CD4-positive, alpha-beta T cell treated with Interleukin-6 for 4 hours (primary cell): ENCODE data around the gene DTNBP1.
"Not testable (repeated sequence)": the region's sequence is repeated elsewhere in the genome, so short reads cannot be mapped to it uniquely, and the experiment has no call there.

Source experiments
- DNase-seq: peaks from one replicate; pipeline ENCODE4 v3.0.0-alpha.2; 2020; ENCODE audit warnings: mixed read lengths

Gene DTNBP1

GRCh38 chr6:15666896-15667295, 4.1 kb upstream of the DTNBP1 start:
- not testable (repeated sequence) for DNase-seq

DNA sequence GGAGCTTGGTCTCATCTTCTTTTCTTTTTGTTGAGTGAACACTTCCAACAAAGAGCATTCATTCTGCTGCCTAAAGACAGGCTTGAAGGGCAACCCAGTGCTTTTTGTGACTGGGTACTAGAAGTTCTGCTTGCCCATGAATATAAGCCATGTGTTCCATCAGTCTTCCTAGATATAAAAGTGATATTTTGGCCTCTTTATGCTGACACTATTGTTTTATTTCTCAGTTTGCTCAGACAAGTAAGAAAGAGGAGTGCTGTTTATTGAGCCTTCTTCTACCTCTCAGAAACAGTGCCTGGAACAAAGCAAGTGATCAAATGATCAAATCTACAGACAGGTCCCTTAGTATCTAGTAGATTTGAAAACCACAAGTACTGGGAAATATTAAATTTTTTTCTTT, 2.4 kb upstream of the DTNBP1 start:
- no peak for DNase-seq

- DNase-seq: no peak
These were observed 473 bp upstream of the DTNBP1 start for GRCh38 chr6:15663130-15663871.

- peak; percentile 4 for DNase-seq
These were observed 939 bp downstream of the DTNBP1 start for GRCh38 chr6:15661853-15662325.

DNA sequence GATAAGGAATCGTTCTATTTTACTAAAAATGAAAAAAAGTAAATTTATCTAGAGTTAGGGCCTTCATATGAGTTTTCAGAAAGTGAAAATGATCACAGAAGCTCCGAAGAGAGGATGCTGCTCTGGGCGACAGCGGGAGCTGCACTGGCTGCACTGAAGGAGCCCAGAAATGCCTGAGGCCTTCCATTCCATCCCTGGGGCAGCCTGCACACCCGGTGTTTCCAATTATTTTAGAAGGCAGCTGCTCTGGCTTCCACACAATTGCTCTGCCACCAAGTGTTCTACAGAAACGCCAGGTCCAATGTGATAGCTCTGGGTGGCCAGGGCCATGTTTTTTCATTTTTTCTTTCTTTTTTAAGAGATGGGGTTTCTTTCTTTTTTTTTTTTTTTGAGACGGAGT, 3.6 kb downstream of the DTNBP1 start:
- no peak for DNase-seq

DNA sequence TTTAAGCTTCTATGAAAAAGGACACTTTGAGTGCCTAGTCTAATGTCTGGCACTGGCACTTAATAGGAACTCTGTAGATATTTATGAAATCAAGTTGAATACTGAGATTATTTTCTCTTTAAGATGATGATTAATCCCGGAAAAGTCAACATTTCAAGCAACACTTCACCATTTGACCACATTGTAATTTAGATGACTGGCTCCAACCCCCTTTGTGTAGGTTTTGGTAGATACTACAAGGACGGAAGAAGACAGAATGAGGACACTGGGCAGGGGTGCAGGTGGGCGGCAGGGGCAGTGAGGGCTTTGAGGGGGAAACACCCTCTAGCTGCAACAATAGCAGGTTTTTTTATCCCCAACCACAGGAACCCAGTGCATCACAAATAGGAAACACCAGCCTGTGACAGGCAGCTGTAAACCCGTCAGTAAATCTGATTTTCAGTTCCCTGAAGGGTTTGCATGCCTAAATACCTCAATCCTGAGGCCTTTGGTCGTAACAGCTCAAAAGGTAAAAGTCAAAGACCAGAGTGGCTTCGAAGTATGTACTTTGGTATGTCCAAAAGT, 4.6 kb downstream of the DTNBP1 start:
- no peak for DNase-seq

GRCh38 chr6:15657290-15657689, 5.5 kb downstream of the DTNBP1 start:
- DNase-seq: no peak

DNA sequence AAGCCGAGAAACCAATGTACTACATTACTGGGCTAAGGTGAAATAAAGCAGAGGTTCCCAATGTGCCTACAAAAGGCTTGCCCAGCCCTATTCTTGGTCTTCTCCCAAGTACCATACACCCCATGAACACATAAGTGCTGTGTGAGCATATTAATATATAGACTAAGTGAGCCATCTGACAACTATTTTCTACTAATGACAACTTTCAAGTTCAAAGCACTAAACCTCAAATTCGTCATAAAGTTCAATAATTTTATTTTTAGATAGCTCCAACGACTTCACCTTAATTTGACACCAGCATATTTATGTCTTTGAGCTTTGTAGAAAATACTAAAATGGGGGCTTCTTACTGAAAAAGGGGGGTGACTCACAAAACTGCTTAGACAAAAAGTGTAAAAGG, 6.7 kb downstream of the DTNBP1 start:
- DNase-seq: no peak

- no peak for DNase-seq
These were observed 8.6 kb downstream of the DTNBP1 start for GRCh38 chr6:15654250-15654649.

- DNase-seq: no peak
These were observed 9.2 kb downstream of the DTNBP1 start for GRCh38 chr6:15653581-15653980.

DNA sequence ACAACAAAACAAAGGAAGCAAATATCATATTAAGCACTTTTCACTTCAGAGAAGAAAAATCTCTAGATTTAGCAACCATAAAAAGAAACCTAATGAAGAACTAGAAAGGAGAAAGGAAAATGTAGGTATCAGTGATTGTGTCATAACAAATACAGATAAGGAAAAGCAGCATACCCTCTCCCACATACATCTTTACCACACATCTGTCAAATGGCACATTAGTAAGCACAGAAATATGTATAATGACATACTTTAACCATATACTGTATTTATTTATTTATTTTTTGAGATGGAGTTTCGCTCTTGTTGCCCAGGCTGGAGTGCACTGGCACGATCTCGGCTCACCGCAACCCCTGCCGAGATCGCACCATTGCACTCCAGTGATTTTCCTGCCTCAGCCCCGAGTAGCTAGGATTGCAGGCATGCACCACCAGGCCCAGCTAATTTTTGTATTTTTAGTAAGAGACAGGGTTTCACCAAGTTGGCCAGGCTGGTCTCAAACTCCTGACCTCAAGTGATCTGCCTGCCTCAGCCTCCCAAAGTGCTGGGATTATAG, 12.7 kb downstream of the DTNBP1 start:
- not testable (repeated sequence) for DNase-seq

DNA sequence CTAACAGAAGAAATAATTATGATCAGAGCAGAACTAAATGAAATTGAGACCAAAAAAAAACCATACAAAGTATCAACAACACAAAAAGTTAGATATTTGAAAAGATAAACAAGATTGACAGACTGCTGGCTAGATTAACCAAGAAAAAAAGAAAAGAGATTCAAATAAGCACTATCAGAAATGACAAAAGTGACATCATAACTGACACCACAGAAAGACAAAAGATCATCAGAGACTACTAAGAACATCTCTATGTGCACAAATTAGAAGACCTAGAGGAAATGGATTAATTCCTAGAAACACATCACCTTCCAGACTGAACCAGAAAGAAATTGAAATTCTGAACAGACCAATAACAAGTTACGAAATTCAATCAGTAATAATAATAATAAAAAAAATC, 17.9 kb downstream of the DTNBP1 start:
- DNase-seq: no peak

DNA sequence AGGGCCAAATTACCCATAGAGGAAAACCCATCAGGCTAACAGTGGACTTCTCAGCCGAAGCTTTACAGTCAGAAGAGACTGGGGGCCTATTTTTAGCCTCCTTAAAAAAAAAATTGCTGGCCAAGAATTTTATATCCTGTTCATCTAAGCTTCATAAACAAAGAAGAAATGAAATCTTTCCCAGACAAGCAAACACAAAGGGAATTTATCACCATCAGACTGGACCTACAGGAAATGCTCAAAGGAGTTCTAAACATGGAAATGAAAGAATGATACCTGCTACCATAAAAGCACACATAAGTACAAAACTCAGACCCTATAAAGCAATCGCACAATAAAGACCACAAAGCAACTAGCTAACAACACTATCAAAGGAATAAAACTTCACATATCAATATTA, 19.3 kb downstream of the DTNBP1 start:
- DNase-seq: no peak

DNA sequence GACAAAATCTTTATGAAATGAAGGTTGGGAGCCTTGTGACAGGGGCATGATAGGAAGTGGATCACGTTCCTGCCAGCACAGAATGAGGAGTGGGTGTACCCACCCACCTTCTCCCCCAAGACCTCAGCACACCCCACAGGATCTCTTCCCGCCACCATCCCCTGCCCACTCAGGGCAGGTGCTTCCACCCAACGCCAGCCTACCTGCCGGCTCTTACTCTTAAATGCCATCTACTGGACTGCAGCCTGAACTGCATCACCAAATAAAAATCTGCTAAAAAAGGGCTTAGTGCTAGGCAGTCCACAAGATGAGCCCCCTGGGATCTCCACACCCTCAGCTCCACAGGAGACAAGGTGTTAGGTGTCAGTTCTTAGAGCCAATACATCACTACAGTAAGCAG, 20.6 kb downstream of the DTNBP1 start:
- DNase-seq: no peak

- DNase-seq: no peak
These were observed 24.5 kb downstream of the DTNBP1 start for GRCh38 chr6:15638373-15638772.

DNA sequence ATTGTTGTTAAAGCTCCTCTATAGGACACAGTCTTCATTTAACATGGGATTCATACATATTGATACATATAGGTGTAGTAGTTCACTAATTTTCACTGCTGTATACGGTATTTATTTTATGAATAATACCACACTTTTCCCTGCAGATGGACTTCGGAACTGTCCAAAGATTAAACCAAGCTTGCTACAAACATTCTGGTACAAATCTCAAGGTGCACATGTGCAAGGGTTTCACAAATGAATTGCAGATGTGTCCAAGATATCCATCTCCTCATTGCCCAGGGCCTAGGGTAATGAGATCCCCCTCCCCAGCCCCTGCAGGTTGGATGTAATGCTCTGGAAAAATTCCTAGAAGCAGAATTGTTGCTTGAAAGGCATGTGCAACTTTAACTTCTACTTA, 31.4 kb downstream of the DTNBP1 start:
- DNase-seq: no peak

- DNase-seq: no peak
These were observed 32.6 kb downstream of the DTNBP1 start for GRCh38 chr6:15630202-15630601.

- DNase-seq: no peak
These were observed 33.3 kb downstream of the DTNBP1 start for GRCh38 chr6:15629487-15629886.

GRCh38 chr6:15628499-15629131, 34.2 kb downstream of the DTNBP1 start:
- peak; percentile 35 for DNase-seq

- no peak for DNase-seq
These were observed 35.0 kb downstream of the DTNBP1 start for GRCh38 chr6:15627821-15628220.

DNA sequence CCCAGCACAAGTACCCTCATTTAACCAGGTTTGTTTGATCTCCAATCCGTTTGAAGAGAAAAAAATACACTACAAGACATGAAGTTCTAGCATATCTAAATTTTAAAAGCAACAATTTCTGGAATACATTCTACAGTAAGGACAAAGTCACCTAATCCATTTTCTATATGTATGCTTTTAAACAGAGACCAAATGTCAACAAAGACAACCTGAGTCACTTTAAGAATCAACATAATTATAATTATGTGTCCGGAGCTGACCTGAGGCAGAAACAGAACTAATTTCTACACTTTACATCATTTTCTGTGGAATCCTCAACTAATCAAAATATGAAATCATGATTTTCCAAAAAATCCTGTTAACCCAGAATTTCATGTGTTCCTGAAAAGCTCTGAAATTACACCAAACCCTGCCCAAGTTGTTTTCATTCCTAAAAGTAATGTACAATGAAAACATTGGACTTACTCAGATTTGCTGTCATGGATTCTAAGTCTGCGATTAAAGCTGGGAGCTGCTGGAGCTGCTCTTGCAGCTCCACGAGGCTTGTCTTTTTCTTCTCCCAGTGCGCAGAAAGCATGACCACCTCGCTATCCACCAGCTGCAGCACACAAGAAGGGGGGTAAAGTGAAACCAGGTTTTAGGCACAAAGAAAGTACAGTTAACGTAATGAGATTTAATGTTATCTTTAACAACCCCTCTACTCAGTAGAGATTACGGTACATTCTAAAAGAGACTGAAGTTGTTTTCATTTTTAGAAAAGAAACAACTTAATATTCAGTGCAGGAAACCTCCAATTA, 35.8 kb downstream of the DTNBP1 start:
- DNase-seq: no peak

DNA sequence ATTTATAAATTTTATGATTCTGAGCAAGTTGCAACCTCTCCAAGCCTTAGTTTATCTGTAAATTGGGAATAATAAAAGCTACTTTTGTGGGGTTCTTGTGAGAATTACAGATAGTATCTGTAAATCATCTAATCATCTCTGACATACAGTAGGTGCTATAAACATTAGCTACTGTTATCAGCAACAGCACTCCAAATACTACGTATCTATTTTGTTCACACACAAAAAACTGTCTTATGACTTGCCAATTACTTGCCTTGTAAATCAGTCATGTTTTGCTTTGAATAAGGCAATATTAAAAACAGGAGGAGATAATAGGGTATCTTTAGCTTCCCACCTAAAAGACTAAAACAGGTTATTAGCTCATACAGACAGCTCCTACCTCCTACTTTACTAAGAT, 36.7 kb downstream of the DTNBP1 start:
- DNase-seq: no peak
